Activated naive CD8-positive, alpha-beta T cell treated with anti-CD3 and anti-CD28 coated beads for 36 hours (primary cell): ENCODE measurements around the gene SFXN5. TPM values are rescaled to one million over a fixed set of nuclear protein-coding genes. Genes with fewer than 3 reads are reported as not detected.

Source experiments
- DNase-seq: peaks from one replicate; pipeline ENCODE4 v3.0.0; 2021
- H3K27ac Mint-ChIP-seq: one replicate; pipeline ENCODE4 v1.8.0; 2022; ENCODE audit warnings: mild to moderate bottlenecking, moderate library complexity, mixed read lengths
- H3K27me3 Mint-ChIP-seq: one replicate; pipeline ENCODE4 v1.8.0; 2022; ENCODE audit warnings: mild to moderate bottlenecking, mixed read lengths
- H3K36me3 Mint-ChIP-seq: one replicate; pipeline ENCODE4 v1.8.0; 2021; ENCODE audit warnings: mild to moderate bottlenecking, mixed read lengths
- H3K4me1 Mint-ChIP-seq: one replicate; pipeline ENCODE4 v1.8.0; 2021; ENCODE audit warnings: mixed read lengths
- H3K4me3 Mint-ChIP-seq: one replicate; pipeline ENCODE4 v1.8.0; 2022; ENCODE audit warnings: mild to moderate bottlenecking, moderate library complexity, mixed read lengths
- H3K9me3 Mint-ChIP-seq: one replicate; pipeline ENCODE4 v1.8.0; 2022; ENCODE audit warnings: mixed read lengths
- total RNA-seq, 2 experiments: library from RNA; stranded (reverse); gene quantifications; one replicate each; pipeline ENCODE4 v1.2.3, GENCODE V29; 2021

SFXN5 gene
- total RNA-seq, 2 experiments from 2014 or later = 8.3 to 10.8 TPM

GRCh38 chr2:73087311-73087710 is 15.8 kb upstream of the SFXN5 start:
- no peak for DNase-seq
- no peaks in the 10 kb centered on the region for H3K36me3 Mint-ChIP-seq
- H3K27ac Mint-ChIP-seq = no peak overlapping the region
- H3K4me1 Mint-ChIP-seq = no peaks in the 10 kb centered on the region
- no peaks in the 10 kb centered on the region for H3K9me3 Mint-ChIP-seq
- no peaks in the 10 kb centered on the region for H3K27me3 Mint-ChIP-seq
- no peak overlapping the region for H3K4me3 Mint-ChIP-seq

GRCh38 chr2:73085691-73086090 is 14.2 kb upstream of the SFXN5 start:
- Mint-ChIP-seq H3K27me3 (no peaks in the 10 kb centered on the region), H3K9me3 (no peaks in the 10 kb centered on the region), H3K4me3 (no peak overlapping the region), H3K27ac (no peak overlapping the region), H3K4me1 (no peaks in the 10 kb centered on the region), H3K36me3 (no peaks in the 10 kb centered on the region)
- peak; percentile 78 for DNase-seq

- Mint-ChIP-seq H3K4me3 (no peak overlapping the region), H3K9me3 (no peaks in the 10 kb centered on the region), H3K4me1 (no peaks in the 10 kb centered on the region), H3K27me3 (no peaks in the 10 kb centered on the region), H3K36me3 (no peaks in the 10 kb centered on the region), H3K27ac (no peak overlapping the region)
- DNase-seq = no peak
These were observed 13.5 kb upstream of the SFXN5 start for GRCh38 chr2:73084971-73085370.

- Mint-ChIP-seq H3K4me3 (no peak overlapping the region), H3K4me1 (no peaks in the 10 kb centered on the region), H3K9me3 (no peaks in the 10 kb centered on the region), H3K27ac (no peak overlapping the region), H3K36me3 (no peaks in the 10 kb centered on the region), H3K27me3 (no peaks in the 10 kb centered on the region)
- no peak for DNase-seq
These were observed 12.6 kb upstream of the SFXN5 start for GRCh38 chr2:73083886-73084800.

GRCh38 chr2:73082523-73083410 is 11.3 kb upstream of the SFXN5 start:
- no peak for DNase-seq
- no peak overlapping the region for H3K27ac Mint-ChIP-seq
- H3K9me3 Mint-ChIP-seq = no peaks in the 10 kb centered on the region
- H3K4me1 Mint-ChIP-seq = no peaks in the 10 kb centered on the region
- no peak overlapping the region for H3K4me3 Mint-ChIP-seq
- H3K27me3 Mint-ChIP-seq = no peaks in the 10 kb centered on the region
- H3K36me3 Mint-ChIP-seq = no peaks in the 10 kb centered on the region

GRCh38 chr2:73081181-73081671 is 9.7 kb upstream of the SFXN5 start:
- no peak for DNase-seq
- no peak overlapping the region for H3K27ac Mint-ChIP-seq
- H3K9me3 Mint-ChIP-seq = no peaks in the 10 kb centered on the region
- no peaks in the 10 kb centered on the region for H3K4me1 Mint-ChIP-seq
- H3K27me3 Mint-ChIP-seq = no peaks in the 10 kb centered on the region
- no peaks in the 10 kb centered on the region for H3K36me3 Mint-ChIP-seq
- no peak overlapping the region for H3K4me3 Mint-ChIP-seq

- Mint-ChIP-seq H3K36me3 (no peaks in the 10 kb centered on the region), H3K4me1 (no peaks in the 10 kb centered on the region), H3K4me3 (no peak overlapping the region), H3K9me3 (no peaks in the 10 kb centered on the region), H3K27ac (no peak overlapping the region), H3K27me3 (no peaks in the 10 kb centered on the region)
- no peak for DNase-seq
These were observed 9.0 kb upstream of the SFXN5 start for GRCh38 chr2:73080321-73081131.

- no peak overlapping the region for H3K4me3 Mint-ChIP-seq
- no peaks in the 10 kb centered on the region for H3K4me1 Mint-ChIP-seq
- no peaks in the 10 kb centered on the region for H3K9me3 Mint-ChIP-seq
- H3K27me3 Mint-ChIP-seq = no peaks in the 10 kb centered on the region
- no peaks in the 10 kb centered on the region for H3K36me3 Mint-ChIP-seq
- H3K27ac Mint-ChIP-seq = no peak overlapping the region
- DNase-seq = no peak
These were observed 8.1 kb upstream of the SFXN5 start for GRCh38 chr2:73079636-73080035.

DNA sequence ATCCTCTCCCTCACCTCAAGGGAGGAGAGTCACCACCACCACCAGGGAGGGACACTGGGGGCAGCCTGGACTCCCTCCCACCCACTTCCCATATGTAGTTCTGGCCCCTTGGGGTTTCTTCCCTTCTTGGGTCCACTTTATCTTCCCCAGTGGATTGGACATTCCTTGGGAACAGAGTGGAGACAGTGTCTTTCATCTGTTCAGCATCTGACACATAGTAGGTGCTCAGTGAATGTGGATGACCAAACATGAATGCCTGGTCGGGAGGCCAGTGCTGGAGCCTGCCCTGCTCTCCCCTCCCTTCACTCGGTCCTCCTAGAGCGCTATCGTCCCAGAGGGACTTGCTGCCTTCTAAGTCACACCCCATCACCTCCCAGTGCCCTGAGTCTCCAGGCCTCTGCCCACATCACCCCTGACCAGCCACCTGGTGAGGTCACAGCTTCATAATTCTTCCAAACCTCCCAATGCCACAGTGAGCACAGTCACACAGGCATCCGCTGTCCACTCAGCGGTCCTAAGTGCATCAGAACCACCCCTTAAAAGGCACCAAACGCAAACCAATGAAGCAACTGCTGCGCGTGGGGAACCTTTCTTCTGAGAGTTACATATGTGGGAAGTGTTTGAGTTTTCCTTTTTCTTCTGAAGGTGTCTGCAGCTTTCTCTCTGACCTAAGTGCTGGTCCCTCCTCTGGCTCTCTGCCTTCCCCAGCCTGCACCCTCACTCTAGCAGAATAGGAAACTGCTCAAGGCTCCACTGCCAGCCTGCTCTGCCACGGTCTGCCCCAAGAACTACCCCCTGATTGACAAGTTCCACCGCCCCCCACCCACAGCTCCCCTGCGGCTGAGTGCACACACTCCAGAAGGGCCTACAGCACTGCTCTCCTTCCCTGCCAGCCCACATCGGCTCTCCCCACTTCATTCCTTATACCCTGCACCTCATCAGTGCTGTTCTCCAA is 7.2 kb upstream of the SFXN5 start:
- Mint-ChIP-seq H3K27me3 (no peaks in the 10 kb centered on the region), H3K9me3 (no peaks in the 10 kb centered on the region), H3K27ac (no peak overlapping the region), H3K4me1 (no peaks in the 10 kb centered on the region), H3K4me3 (no peak overlapping the region), H3K36me3 (no peaks in the 10 kb centered on the region)
- DNase-seq = no peak

DNA sequence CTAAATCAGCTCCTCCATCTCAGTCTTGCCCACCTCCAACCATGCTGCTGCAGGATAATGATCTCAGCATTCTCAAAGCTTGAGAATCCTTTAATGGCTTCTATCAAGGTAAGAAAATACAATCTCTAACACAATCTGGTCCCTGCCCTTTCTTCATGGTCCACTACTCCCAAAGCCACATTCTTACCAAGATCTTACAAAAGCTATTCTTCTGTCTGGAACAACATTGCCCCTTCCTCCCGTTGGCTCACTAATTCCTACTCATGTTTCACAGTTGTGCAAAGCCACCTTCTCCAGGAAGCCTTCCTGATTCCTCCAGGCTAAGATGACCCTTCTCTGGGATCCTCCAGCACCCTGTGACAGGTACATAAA is 5.9 kb upstream of the SFXN5 start:
- no peaks in the 10 kb centered on the region for H3K4me1 Mint-ChIP-seq
- no peaks in the 10 kb centered on the region for H3K27me3 Mint-ChIP-seq
- no peak overlapping the region for H3K4me3 Mint-ChIP-seq
- H3K36me3 Mint-ChIP-seq = no peaks in the 10 kb centered on the region
- H3K27ac Mint-ChIP-seq = no peak overlapping the region
- H3K9me3 Mint-ChIP-seq = no peaks in the 10 kb centered on the region
- DNase-seq = no peak

DNA sequence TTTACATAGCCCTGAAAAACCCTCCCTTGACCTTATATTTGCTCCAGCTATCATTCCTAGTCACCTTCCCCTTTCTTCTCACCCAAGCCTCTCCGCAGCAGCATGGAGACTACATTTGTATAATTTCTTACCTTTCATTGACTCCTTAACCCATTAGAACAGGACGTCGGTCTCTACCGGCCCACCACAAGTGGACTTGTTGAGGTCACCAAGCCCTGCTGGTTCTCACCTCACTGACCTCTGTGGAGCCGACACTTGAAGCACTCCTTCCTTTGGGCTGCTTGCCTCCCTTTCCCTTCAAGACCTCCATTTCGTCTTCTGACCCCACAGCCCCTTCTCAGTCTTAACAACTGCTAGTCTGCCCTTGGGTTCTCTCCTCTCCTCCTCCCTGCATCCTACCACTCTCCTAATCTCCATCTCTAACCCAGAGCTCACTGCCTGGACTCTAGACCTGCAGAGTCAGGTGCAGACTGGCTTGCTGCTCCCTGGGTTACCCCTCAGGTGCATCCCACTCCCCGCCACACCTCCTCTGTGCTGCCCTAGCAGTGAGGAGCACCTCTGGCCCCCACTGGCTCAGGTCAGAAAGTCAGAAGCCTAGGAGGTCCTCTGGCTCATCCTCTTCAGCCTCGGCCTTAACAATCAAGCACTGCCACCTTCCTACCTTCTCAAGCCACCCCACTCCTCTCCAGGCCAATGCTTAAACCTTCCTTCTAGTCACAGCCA is 5.3 kb upstream of the SFXN5 start:
- Mint-ChIP-seq H3K36me3 (no peaks in the 10 kb centered on the region), H3K4me3 (no peak overlapping the region), H3K9me3 (no peaks in the 10 kb centered on the region), H3K4me1 (peaks cover 4% of the 10 kb centered on the region), H3K27ac (no peak overlapping the region), H3K27me3 (no peaks in the 10 kb centered on the region)
- DNase-seq = no peak

GRCh38 chr2:73075477-73076373 is 4.2 kb upstream of the SFXN5 start:
- peaks cover 7% of the 10 kb centered on the region for H3K4me1 Mint-ChIP-seq
- H3K36me3 Mint-ChIP-seq = no peaks in the 10 kb centered on the region
- H3K9me3 Mint-ChIP-seq = no peaks in the 10 kb centered on the region
- H3K4me3 Mint-ChIP-seq = no peak overlapping the region
- H3K27ac Mint-ChIP-seq = no peak overlapping the region
- no peaks in the 10 kb centered on the region for H3K27me3 Mint-ChIP-seq
- DNase-seq = no peak
